ENCODE results near the gene KCNH1. TPM values are rescaled to one million over a fixed set of nuclear protein-coding genes. Genes with fewer than 3 reads are reported as not detected.

The KCNH1 gene
- total and polyA plus RNA-seq, 2 of the 4 experiments (the other 2 are of a cell fraction), result 0.27 to 0.54 TPM

GRCh38 chr1:210663730-210664573 lies 470.0 kb downstream of the KCNH1 start:
- no peak overlapping the region for H3K4me3 ChIP-seq (ENCODE audit: insufficient read depth, low read depth, low read length)
- H2BK120ac ChIP-seq (ENCODE audit: low read depth, low read length), result no peak overlapping the region
- no peaks in the 10 kb centered on the region for H3K36me3 ChIP-seq (ENCODE audit: control insufficient read depth, insufficient read depth, low read length)
- H4K91ac ChIP-seq (ENCODE audit: insufficient read depth, low read depth, low read length), result no peak overlapping the region
- no peak overlapping the region for H2AK9ac ChIP-seq (replicated peaks; ENCODE audit: low read depth, low read length, poor library complexity)
- TF ChIP-seq FOS (IDR thresholded peaks at IDR 0.05; ENCODE audit: low read depth, low read length) (no peak), MAZ (IDR thresholded peaks at IDR 0.05; ENCODE audit: borderline replicate concordance, low read depth, low read length) (no peak), USF2 (IDR thresholded peaks at IDR 0.05; ENCODE audit: low read depth, low read length) (no peak), ELK1 (IDR thresholded peaks at IDR 0.05; ENCODE audit: borderline replicate concordance, low read depth, low read length) (no peak), RFX5 (IDR thresholded peaks at IDR 0.05; ENCODE audit: low read depth, low read length) (no peak), MXI1 (IDR thresholded peaks at IDR 0.05; ENCODE audit: borderline replicate concordance, low read depth, low read length) (no peak), RCOR1 (IDR thresholded peaks at IDR 0.05; ENCODE audit: insufficient replicate concordance, low read length) (no peak), NFE2L2 (IDR thresholded peaks at IDR 0.05; ENCODE audit: low read depth, low read length) (no peak), RAD21 (IDR thresholded peaks at IDR 0.05; ENCODE audit: low read length) (no peak), CTCF (conservative IDR thresholded peaks at IDR 0.05; ENCODE audit: low read depth, low read length) (no peak), POLR2A (IDR thresholded peaks at IDR 0.05; ENCODE audit: low read depth, low read length) (no peak)
- no peaks in the 10 kb centered on the region for H3K79me1 ChIP-seq (ENCODE audit: low read depth in 1 of 2, low read length in 2 of 2)
- ChIA-PET CTCF (no interaction called here), POLR2A (ENCODE audit: unreplicated experiment) (interaction anchor here (0.7 kb wide), 1 partner anchor 11 kb away, joined by 3 read pairs; no protein-coding TSS in a partner anchor)
- no peak overlapping the region for H2AK5ac ChIP-seq (ENCODE audit: low read depth, low read length)
- no peak overlapping the region for H2BK20ac ChIP-seq (ENCODE audit: low read depth, low read length)
- no peak overlapping the region for H3K56ac ChIP-seq (ENCODE audit: extremely low read depth, insufficient read depth, low read length)
- no peak overlapping the region for H3K14ac ChIP-seq (replicated peaks; ENCODE audit: low read depth, low read length)
- H3K9me3 ChIP-seq (ENCODE audit: control insufficient read depth, insufficient read depth, low read length), result no peaks in the 10 kb centered on the region
- H3K9ac ChIP-seq (ENCODE audit: low read depth, low read length), result no peak overlapping the region
- no peaks in the 10 kb centered on the region for H3K9me1 ChIP-seq (ENCODE audit: insufficient read depth, low read length)
- no peak overlapping the region for H4K8ac ChIP-seq (ENCODE audit: low read depth in 2 of 2, low read length in 2 of 2)
- no peaks in the 10 kb centered on the region for H3K27me3 ChIP-seq (ENCODE audit: control insufficient read depth, insufficient read depth, low read length)
- H3K18ac ChIP-seq (ENCODE audit: low read depth, low read length), result no peak overlapping the region
- dilution Hi-C loops (cut with HindIII; ENCODE audit: low sequenced_read_pairs, unreplicated experiment) (no loop called here), in situ Hi-C loops (cut with MboI; ENCODE audit: low sequenced_read_pairs) (no loop called here), intact Hi-C loops (cut with micrococcal nuclease) (no loop called here)
- 40% methylated on average over 1 of the region's 7 CpGs; no CpG with 5 or more reads in 1 of the 2 experiments for WGBS, 2 experiments (ENCODE audit: extremely low coverage in 2 of 2, insufficient read length in 1 of 2)
- no peak overlapping the region for H3K23ac ChIP-seq (ENCODE audit: low read depth, low read length)
- no peaks in the 10 kb centered on the region for H4K20me1 ChIP-seq (ENCODE audit: insufficient read depth, low read length)
- H2BK15ac ChIP-seq (ENCODE audit: low read depth, low read length), result no peak overlapping the region
- BruUV-seq (replicated peaks), result no TSS peak
- H2AFZ ChIP-seq (replicated peaks; ENCODE audit: low read length, poor library complexity), result peak overlapping the region; percentile 47
- DNase-seq (no peak), ATAC-seq (ENCODE audit: low read depth) (no peak)
- H3K4me1 ChIP-seq (ENCODE audit: control insufficient read depth, insufficient read depth, low read length), result no peaks in the 10 kb centered on the region
- no peak overlapping the region for H3K27ac ChIP-seq (ENCODE audit: insufficient read depth, low read length)
- H3K4me2 ChIP-seq (ENCODE audit: low read depth, low read length), result no peak overlapping the region
- H3K4ac ChIP-seq (ENCODE audit: low read depth, low read length), result no peak overlapping the region
- no peak overlapping the region for H4K5ac ChIP-seq (ENCODE audit: low read depth, low read length)
- no peak overlapping the region for H2BK5ac ChIP-seq (ENCODE audit: low read depth, low read length, poor library complexity, severe bottlenecking)
